Gastroesophageal sphincter (tissue), 3 donors: ENCODE results near the gene ASB1.

ENCODE experiments used
- POLR2AphosphoS5 ChIP-seq: sonication (generic); formaldehyde crosslinking; IDR thresholded peaks from one replicate; pipeline ENCODE4 v1.6.1; 2017; ENCODE audit warnings: antibody characterized with exemption
- TF ChIP-seq, protein P1 (sequence below), 4 experiments: fragments of 200-600 bp in 2 of 4; fragments of 450-650 bp in 2 of 4; sonication (generic) in 1 of 4; IDR thresholded peaks; one replicate each; pipeline ENCODE4 v1.5.1; 2017 to 2019; ENCODE audit warnings: antibody characterized with exemption in 4 of 4, mild to moderate bottlenecking in 2 of 4, moderate library complexity in 2 of 4

DNA sequence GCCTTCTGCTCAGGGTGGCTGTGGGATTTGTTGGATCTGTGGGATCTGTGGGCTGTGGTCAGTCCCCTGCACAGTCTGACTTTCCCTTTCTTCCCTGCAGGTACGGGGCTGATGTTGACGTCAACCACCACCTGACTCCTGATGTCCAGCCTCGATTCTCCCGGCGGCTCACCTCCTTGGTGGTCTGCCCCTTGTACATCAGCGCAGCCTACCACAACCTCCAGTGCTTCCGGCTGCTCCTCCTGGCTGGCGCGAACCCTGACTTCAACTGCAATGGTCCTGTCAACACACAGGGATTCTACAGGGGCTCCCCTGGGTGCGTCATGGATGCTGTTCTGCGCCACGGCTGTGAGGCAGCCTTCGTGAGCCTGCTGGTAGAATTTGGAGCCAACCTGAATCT lies 17.5 kb downstream of the ASB1 start:
- TF ChIP-seq, protein P1, sequence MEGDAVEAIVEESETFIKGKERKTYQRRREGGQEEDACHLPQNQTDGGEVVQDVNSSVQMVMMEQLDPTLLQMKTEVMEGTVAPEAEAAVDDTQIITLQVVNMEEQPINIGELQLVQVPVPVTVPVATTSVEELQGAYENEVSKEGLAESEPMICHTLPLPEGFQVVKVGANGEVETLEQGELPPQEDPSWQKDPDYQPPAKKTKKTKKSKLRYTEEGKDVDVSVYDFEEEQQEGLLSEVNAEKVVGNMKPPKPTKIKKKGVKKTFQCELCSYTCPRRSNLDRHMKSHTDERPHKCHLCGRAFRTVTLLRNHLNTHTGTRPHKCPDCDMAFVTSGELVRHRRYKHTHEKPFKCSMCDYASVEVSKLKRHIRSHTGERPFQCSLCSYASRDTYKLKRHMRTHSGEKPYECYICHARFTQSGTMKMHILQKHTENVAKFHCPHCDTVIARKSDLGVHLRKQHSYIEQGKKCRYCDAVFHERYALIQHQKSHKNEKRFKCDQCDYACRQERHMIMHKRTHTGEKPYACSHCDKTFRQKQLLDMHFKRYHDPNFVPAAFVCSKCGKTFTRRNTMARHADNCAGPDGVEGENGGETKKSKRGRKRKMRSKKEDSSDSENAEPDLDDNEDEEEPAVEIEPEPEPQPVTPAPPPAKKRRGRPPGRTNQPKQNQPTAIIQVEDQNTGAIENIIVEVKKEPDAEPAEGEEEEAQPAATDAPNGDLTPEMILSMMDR (IDR thresholded peaks at IDR 0.05): no peak
- TF ChIP-seq POLR2AphosphoS5: no peak
